Measurements from ENCODE around the gene GLIPR1L1.

The GLIPR1L1 gene

GRCh38 chr12:75334384-75335030 is at the start of gene GLIPR1L1 (continued):
- no peak for TF ChIP-seq ZNF274 (IDR thresholded peaks at IDR 0.05; ENCODE audit: low read length)
- TF ChIP-seq ZNF274 (tag by site-specific recombination; IDR thresholded peaks at IDR 0.05; ENCODE audit: borderline replicate concordance), result no peak
- TF ChIP-seq ZBTB17 (tag by site-specific recombination; IDR thresholded peaks at IDR 0.05), result peak; percentile 99
- TF ChIP-seq ZNF626 (tag by site-specific recombination; IDR thresholded peaks at IDR 0.05), result no peak
- peak; percentile 52; the same call in 1 of the 2 replicates for TF ChIP-seq ZNF391 (tag by site-specific recombination; IDR thresholded peaks at IDR 0.05; ENCODE audit: borderline replicate concordance, low read depth)
- TF ChIP-seq ZBTB20 (tag by site-specific recombination; IDR thresholded peaks at IDR 0.05), result peak; percentile 82
- TF ChIP-seq OSR2 (tag by site-specific recombination; IDR thresholded peaks at IDR 0.05), result no peak
- TF ChIP-seq ZNF555 (tag by site-specific recombination; conservative IDR thresholded peaks at IDR 0.05), result no peak
- TF ChIP-seq ZNF155 (tag by site-specific recombination; IDR thresholded peaks at IDR 0.05), result no peak
- TF ChIP-seq MEIS1 (CRISPR knock-in tag; IDR thresholded peaks at IDR 0.05; ENCODE audit: borderline replicate concordance), result no peak
- TF ChIP-seq ZNF701 (tag by site-specific recombination; IDR thresholded peaks at IDR 0.05), result no peak
- no peak for TF ChIP-seq ZNF292 (tag by site-specific recombination; IDR thresholded peaks at IDR 0.05; ENCODE audit: borderline replicate concordance, low read depth)
- peak; percentile 85 for TF ChIP-seq ZNF600 (tag by site-specific recombination; IDR thresholded peaks at IDR 0.05)
- TF ChIP-seq OVOL3 (tag by site-specific recombination; IDR thresholded peaks at IDR 0.05), result no peak
- TF ChIP-seq ZNF324 (tag by site-specific recombination; IDR thresholded peaks at IDR 0.05), result no peak
- peak; percentile 88 for TF ChIP-seq ZSCAN30 (tag by site-specific recombination; IDR thresholded peaks at IDR 0.05)
- TF ChIP-seq ZNF148 (tag by site-specific recombination; IDR thresholded peaks at IDR 0.05; ENCODE audit: borderline replicate concordance), result no peak
- TF ChIP-seq, protein P1, sequence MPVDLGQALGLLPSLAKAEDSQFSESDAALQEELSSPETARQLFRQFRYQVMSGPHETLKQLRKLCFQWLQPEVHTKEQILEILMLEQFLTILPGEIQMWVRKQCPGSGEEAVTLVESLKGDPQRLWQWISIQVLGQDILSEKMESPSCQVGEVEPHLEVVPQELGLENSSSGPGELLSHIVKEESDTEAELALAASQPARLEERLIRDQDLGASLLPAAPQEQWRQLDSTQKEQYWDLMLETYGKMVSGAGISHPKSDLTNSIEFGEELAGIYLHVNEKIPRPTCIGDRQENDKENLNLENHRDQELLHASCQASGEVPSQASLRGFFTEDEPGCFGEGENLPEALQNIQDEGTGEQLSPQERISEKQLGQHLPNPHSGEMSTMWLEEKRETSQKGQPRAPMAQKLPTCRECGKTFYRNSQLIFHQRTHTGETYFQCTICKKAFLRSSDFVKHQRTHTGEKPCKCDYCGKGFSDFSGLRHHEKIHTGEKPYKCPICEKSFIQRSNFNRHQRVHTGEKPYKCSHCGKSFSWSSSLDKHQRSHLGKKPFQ (tag by site-specific recombination; IDR thresholded peaks at IDR 0.05), result no peak
- TF ChIP-seq ZNF184 (tag by site-specific recombination; IDR thresholded peaks at IDR 0.05), result no peak
- TF ChIP-seq PRDM1 (tag by site-specific recombination; IDR thresholded peaks at IDR 0.05), result no peak
- no peak for TF ChIP-seq ZNF837 (tag by site-specific recombination; IDR thresholded peaks at IDR 0.05)
- TF ChIP-seq ZNF19 (tag by site-specific recombination; IDR thresholded peaks at IDR 0.05; ENCODE audit: low read depth), result no peak
- no peak for TF ChIP-seq MYNN (tag by site-specific recombination; IDR thresholded peaks at IDR 0.05; ENCODE audit: borderline replicate concordance)
- TF ChIP-seq ZNF558 (tag by site-specific recombination; IDR thresholded peaks at IDR 0.05), result no peak
- no peak for TF ChIP-seq ZNF114 (tag by site-specific recombination; IDR thresholded peaks at IDR 0.05)
- TF ChIP-seq YY1 (tag by site-specific recombination; IDR thresholded peaks at IDR 0.05), result 0 out of 2 replicates have a peak, but pooled peaks have one; percentile 32
- no peak for TF ChIP-seq ZSCAN16 (tag by site-specific recombination; IDR thresholded peaks at IDR 0.05)
- TF ChIP-seq ZNF423 (tag by site-specific recombination; IDR thresholded peaks at IDR 0.05), result no peak
- TF ChIP-seq ZNF311 (tag by site-specific recombination; IDR thresholded peaks at IDR 0.05; ENCODE audit: borderline replicate concordance), result no peak
- TF ChIP-seq, protein P2, sequence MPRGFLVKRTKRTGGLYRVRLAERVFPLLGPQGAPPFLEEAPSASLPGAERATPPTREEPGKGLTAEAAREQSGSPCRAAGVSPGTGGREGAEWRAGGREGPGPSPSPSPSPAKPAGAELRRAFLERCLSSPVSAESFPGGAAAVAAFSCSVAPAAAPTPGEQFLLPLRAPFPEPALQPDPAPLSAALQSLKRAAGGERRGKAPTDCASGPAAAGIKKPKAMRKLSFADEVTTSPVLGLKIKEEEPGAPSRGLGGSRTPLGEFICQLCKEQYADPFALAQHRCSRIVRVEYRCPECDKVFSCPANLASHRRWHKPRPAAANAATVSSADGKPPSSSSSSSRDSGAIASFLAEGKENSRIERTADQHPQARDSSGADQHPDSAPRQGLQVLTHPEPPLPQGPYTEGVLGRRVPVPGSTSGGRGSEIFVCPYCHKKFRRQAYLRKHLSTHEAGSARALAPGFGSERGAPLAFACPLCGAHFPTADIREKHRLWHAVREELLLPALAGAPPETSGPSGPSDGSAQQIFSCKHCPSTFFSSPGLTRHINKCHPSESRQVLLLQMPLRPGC (tag by site-specific recombination; IDR thresholded peaks at IDR 0.05), result no peak
- TF ChIP-seq ZNF169 (tag by site-specific recombination; IDR thresholded peaks at IDR 0.05), result no peak
- TF ChIP-seq, protein P3, sequence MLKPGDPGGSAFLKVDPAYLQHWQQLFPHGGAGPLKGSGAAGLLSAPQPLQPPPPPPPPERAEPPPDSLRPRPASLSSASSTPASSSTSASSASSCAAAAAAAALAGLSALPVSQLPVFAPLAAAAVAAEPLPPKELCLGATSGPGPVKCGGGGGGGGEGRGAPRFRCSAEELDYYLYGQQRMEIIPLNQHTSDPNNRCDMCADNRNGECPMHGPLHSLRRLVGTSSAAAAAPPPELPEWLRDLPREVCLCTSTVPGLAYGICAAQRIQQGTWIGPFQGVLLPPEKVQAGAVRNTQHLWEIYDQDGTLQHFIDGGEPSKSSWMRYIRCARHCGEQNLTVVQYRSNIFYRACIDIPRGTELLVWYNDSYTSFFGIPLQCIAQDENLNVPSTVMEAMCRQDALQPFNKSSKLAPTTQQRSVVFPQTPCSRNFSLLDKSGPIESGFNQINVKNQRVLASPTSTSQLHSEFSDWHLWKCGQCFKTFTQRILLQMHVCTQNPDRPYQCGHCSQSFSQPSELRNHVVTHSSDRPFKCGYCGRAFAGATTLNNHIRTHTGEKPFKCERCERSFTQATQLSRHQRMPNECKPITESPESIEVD (tag by site-specific recombination; IDR thresholded peaks at IDR 0.05), result no peak
- TF ChIP-seq SP7 (tag by site-specific recombination; IDR thresholded peaks at IDR 0.05), result peak; percentile 67
- TF ChIP-seq GLIS1 (tag by site-specific recombination; IDR thresholded peaks at IDR 0.05), result peak; percentile 45; the same call in 1 of the 2 replicates
